ENCODE results near the gene CACNA2D1. TPM values are rescaled to one million over a fixed set of nuclear protein-coding genes. Genes with fewer than 3 reads are reported as not detected.

The CACNA2D1 gene
- total RNA-seq, 4 donors from 2014 or later, result 34.4 to 128 (median 67.9) TPM

DNA sequence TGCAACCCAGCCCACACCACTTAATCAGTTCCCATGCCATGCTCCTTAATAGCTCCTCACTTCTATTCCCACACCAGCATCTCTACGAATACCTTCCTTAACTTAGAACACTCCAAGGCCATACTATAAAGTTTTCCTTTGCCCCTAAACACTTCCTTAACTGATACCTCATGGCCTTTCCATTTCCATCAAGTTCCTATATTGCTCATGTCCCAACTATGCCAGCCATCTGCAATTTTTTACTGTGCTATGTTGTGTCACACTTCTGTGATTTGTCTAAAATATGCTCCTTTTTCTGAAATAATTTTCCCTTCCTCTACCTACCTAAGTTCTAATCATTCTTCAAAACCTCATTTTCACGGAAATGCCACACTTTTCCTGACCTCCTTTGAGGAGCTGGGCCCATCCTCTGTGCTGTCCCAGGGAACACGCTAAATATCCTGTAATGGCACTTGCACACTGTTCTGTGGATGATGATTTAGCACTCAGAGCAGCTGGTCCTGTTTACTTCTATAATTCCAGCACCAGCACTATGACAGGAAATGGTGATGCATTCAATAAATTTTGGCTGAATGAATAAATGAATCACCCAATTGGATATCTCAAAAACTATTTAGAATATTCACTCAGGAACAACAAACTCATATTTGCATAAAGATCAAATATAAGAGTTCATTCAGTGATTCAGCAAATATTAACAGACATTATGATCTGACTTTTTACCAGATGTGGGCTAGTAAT, 407.3 kb downstream of the CACNA2D1 start:
- intact Hi-C loops (cut with DNase I), result no loop called here
- no peak for DNase-seq
- Histone ChIP-seq H3K27ac (no peak overlapping the region), H3K4me3 (replicated peaks in 1 of 3) (peak overlapping the region in 1 of 3 donors; percentile 5), H3K27me3 (no peaks in the 10 kb centered on the region), H3K4me1 (no peaks in the 10 kb centered on the region), H3K9me3 (no peaks in the 10 kb centered on the region), H3K36me3 (no peaks in the 10 kb centered on the region)
- TF ChIP-seq CTCF (IDR thresholded peaks at IDR 0.05), result no peak
- no peak for TF ChIP-seq POLR2A (IDR thresholded peaks at IDR 0.05)
- 90 to 93% methylated on average over 3 of the region's 3 CpGs for WGBS, 2 donors

DNA sequence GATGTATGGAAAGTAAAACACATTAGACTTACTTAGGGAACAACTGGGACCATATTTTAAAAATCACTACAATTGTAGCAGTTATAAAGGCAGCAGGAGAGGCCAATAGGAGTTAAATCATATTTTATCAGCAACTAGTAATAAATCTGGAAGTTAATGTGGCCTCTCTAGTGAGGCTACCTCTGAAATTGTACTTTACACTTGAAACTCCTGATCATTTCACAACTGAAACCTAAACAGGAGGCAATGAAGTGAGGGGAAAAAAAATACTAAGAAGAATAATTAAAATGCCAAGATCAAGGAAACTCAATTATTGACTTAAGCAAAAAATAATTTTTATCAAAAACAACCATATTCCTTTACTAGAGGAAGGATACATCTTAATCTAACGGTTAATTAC, 408.1 kb downstream of the CACNA2D1 start:
- no peaks in the 10 kb centered on the region for H3K9me3 ChIP-seq
- WGBS, 2 donors, result 97 to 99% methylated on average over 1 of the region's 1 CpG
- H3K4me3 ChIP-seq (replicated peaks in 1 of 3), result no peak overlapping the region
- DNase-seq, result no peak
- no peaks in the 10 kb centered on the region for H3K27me3 ChIP-seq
- intact Hi-C loops (cut with DNase I), result no loop called here
- no peak for TF ChIP-seq POLR2A (IDR thresholded peaks at IDR 0.05)
- TF ChIP-seq CTCF (IDR thresholded peaks at IDR 0.05), result no peak
- no peaks in the 10 kb centered on the region for H3K36me3 ChIP-seq
- no peak overlapping the region for H3K27ac ChIP-seq
- no peaks in the 10 kb centered on the region for H3K4me1 ChIP-seq

DNA sequence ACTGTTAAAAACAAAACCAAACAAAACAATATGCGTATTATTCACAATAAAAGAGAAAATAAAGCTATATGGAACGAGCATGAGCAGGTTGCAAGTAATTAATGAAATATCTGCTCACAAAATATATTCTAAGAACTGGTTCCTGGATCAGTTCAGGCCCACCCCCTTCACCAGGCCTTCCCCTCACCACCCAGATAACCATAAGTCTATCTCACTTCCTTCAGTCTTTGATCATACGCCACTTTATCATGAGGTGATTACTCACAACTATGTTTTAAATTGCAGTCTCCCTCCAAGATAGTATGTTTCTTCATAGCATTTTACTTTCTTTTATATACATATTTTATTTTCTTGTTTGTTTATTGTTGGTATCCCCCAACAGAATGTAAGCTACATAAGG, 410.7 kb downstream of the CACNA2D1 start:
- H3K27ac ChIP-seq, result no peak overlapping the region
- no peaks in the 10 kb centered on the region for H3K4me1 ChIP-seq
- no peak overlapping the region for H3K4me3 ChIP-seq (replicated peaks in 1 of 3)
- WGBS, 2 donors, result 94% methylated on average over 3 of the region's 3 CpGs
- DNase-seq, result no peak
- intact Hi-C loops (cut with DNase I), result no loop called here
- no peaks in the 10 kb centered on the region for H3K36me3 ChIP-seq
- TF ChIP-seq CTCF (IDR thresholded peaks at IDR 0.05) (no peak), POLR2A (IDR thresholded peaks at IDR 0.05) (no peak)
- H3K9me3 ChIP-seq, result no peaks in the 10 kb centered on the region
- no peaks in the 10 kb centered on the region for H3K27me3 ChIP-seq

DNA sequence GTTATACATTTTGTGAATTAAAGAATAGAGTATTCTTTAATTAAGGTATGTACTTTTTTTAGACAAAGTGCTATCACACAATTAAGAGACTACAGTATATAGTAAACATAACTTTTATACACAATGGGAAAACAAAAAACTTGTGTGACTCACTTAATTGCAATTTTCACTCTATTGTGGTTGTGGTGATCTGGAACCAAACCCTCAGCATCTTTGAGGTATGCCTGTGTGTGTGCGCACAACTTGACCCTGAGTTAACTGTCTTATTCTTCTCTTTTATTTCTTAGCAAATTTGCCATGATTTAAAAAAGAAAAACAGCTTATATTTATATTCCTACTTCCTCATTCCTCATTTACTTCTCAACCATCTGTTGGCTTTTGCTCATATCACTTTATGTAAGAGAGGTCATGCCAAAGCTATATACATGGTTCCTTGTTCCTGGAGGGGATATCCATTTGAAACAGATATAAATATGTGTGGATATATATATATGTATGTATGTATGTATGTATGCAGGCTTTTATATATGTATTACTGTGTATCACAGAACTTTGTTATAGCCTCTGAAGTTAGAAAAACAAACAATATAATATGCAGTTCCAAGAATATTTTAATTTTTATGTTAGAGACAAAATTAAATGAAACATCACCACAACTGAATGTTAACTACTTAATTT, 414.2 kb downstream of the CACNA2D1 start:
- H3K9me3 ChIP-seq, result no peaks in the 10 kb centered on the region
- H3K4me1 ChIP-seq, result no peaks in the 10 kb centered on the region
- intact Hi-C loops (cut with DNase I), result no loop called here
- TF ChIP-seq CTCF (IDR thresholded peaks at IDR 0.05) (no peak), POLR2A (IDR thresholded peaks at IDR 0.05) (no peak)
- H3K27ac ChIP-seq, result no peak overlapping the region
- H3K4me3 ChIP-seq (replicated peaks in 1 of 3), result no peak overlapping the region
- H3K27me3 ChIP-seq, result no peaks in the 10 kb centered on the region
- 96% methylated on average over 1 of the region's 1 CpG for WGBS, 2 donors
- H3K36me3 ChIP-seq, result no peaks in the 10 kb centered on the region
- DNase-seq, result no peak

- DNase-seq, result no peak
- Histone ChIP-seq H3K27me3 (no peaks in the 10 kb centered on the region), H3K9me3 (no peaks in the 10 kb centered on the region), H3K27ac (no peak overlapping the region), H3K4me3 (replicated peaks in 1 of 3) (no peak overlapping the region), H3K36me3 (no peaks in the 10 kb centered on the region), H3K4me1 (no peaks in the 10 kb centered on the region)
- TF ChIP-seq CTCF (IDR thresholded peaks at IDR 0.05), result no peak
- intact Hi-C loops (cut with DNase I), result no loop called here
- WGBS, 2 donors, result 94 to 97% methylated on average over 1 of the region's 1 CpG
Measured at GRCh38 chr7:82028097-82028496, 415.5 kb downstream of the CACNA2D1 start.
